K562 (cell line): ENCODE results near the gene SMG6. TPM values are rescaled to one million over a fixed set of nuclear protein-coding genes. Genes with fewer than 3 reads are reported as not detected.

Experiments
- ATAC-seq: fragments of 200-7000 bp; cut with Tn5 transposase; 3 replicates; pipeline ENCODE4 v1.9.1; 2020; ENCODE audit warnings: moderate library complexity
- BruUV-seq: library from RNA; stranded (reverse); fragments of 400-500 nt; replicated peaks from 2 replicates; lab custom pipeline; 2021; lab: Mats Ljungman, UMichigan
- CTCF ChIA-PET: fragments of 300-600 bp; formaldehyde crosslinking; extraction: SDS; loops from one replicate; lab custom pipeline; 2021; ENCODE audit warnings: low intra/inter-chr PET ratio; lab: Yijun Ruan, JAX
- POLR2A ChIA-PET: fragments of 300-600, 350-650 bp; sonication (Branson Sonifier 250); formaldehyde crosslinking; extraction: SDS; loops from one replicate; lab custom pipeline; 2021; ENCODE audit warnings: antibody characterized with exemption, inconsistent platforms; lab: Yijun Ruan, JAX
- DNase-seq, 4 experiments: peaks; one replicate each; pipeline versions ENCODE4 v3.0.0 to v3.0.0-alpha.2; 2011 to 2018; ENCODE audit warnings: low spot score in 3 of 4, mixed read lengths in 3 of 4; ENCODE audit errors: extremely low read depth in 1 of 4
- FAIRE-seq: peaks from 2 replicates; lab custom pipeline; 2011; peaks lifted over from hg19 to GRCh38; lab: Jason Lieb, UNC
- H2AFZ ChIP-seq: 2 replicates; pipeline ENCODE4 v1.6.0; 2011; ENCODE audit warnings: low read depth, low read length, control low read depth, inconsistent platforms
- H3K27ac ChIP-seq: fragments of 200-600 bp; 3 replicates; pipeline ENCODE4 v1.8.0; 2011; ENCODE audit warnings: low read depth, mild to moderate bottlenecking, control low read depth, inconsistent platforms, low read length, moderate library complexity, mixed read lengths; ENCODE audit errors: extremely low read depth
- H3K27me3 ChIP-seq, 2 experiments: fragments of 300-600 bp in 1 of 2; 2 replicates in 1 of 2; 3 replicates in 1 of 2; pipeline versions ENCODE4 v1.6.0 to v1.8.0; 2011; ENCODE audit warnings: inconsistent platforms in 2 of 2, low read length in 2 of 2, mild to moderate bottlenecking in 1 of 2, mixed read lengths in 1 of 2, moderate library complexity in 1 of 2; ENCODE audit not compliant: control insufficient read depth in 2 of 2, insufficient read depth in 2 of 2
- H3K36me3 ChIP-seq: fragments of 300-600 bp; 3 replicates; pipeline ENCODE4 v1.8.0; 2011; ENCODE audit warnings: mild to moderate bottlenecking, low read length, inconsistent platforms; ENCODE audit not compliant: control insufficient read depth, insufficient read depth
- H3K4me1 ChIP-seq, 2 experiments: fragments of 200-600 bp in 1 of 2; replicated peaks in 1 of 2; 2 replicates in 1 of 2; 3 replicates in 1 of 2; pipeline versions ENCODE4 v1.5.1 to v1.8.0; 2011; ENCODE audit warnings: inconsistent platforms in 2 of 2, low read length in 2 of 2, mild to moderate bottlenecking in 1 of 2, mixed read lengths in 1 of 2, moderate library complexity in 1 of 2; ENCODE audit not compliant: control insufficient read depth in 2 of 2, insufficient read depth in 2 of 2
- H3K4me2 ChIP-seq: 2 replicates; pipeline ENCODE4 v1.6.1; 2011; ENCODE audit warnings: low read length, control low read depth, inconsistent platforms, mixed read lengths; ENCODE audit not compliant: insufficient read depth
- H3K4me3 ChIP-seq: fragments of 200-600 bp; sonication (generic), shearing (Covaris generic); 2 replicates; pipeline ENCODE4 v1.5.1; 2016; ENCODE audit warnings: control low read depth, inconsistent platforms
- H3K79me2 ChIP-seq: fragments of 200-600 bp; 3 replicates; pipeline ENCODE4 v1.8.0; 2011; ENCODE audit warnings: low read length, inconsistent platforms; ENCODE audit not compliant: control insufficient read depth, insufficient read depth
- H3K9ac ChIP-seq, 2 experiments: 2 replicates each; pipeline versions ENCODE4 v1.6.0 to v1.6.1; 2011; ENCODE audit warnings: low read depth in 2 of 2, low read length in 2 of 2, control low read depth in 1 of 2, inconsistent platforms in 1 of 2, mild to moderate bottlenecking in 1 of 2, mixed read lengths in 1 of 2; ENCODE audit not compliant: insufficient read depth in 1 of 2
- H3K9me1 ChIP-seq: one replicate; pipeline ENCODE4 v1.6.0; 2011; ENCODE audit warnings: inconsistent platforms, mild to moderate bottlenecking, low read length, moderate library complexity; ENCODE audit not compliant: control insufficient read depth, insufficient read depth
- H3K9me3 ChIP-seq: replicated peaks from 2 replicates; pipeline ENCODE4 v1.5.1; 2011; ENCODE audit warnings: low read depth, low read length, inconsistent platforms; ENCODE audit not compliant: control insufficient read depth, insufficient read depth
- H4K20me1 ChIP-seq: replicated peaks from 2 replicates; pipeline ENCODE4 v1.6.1; 2011; ENCODE audit warnings: low read length, inconsistent platforms, mixed read lengths; ENCODE audit not compliant: control insufficient read depth, insufficient read depth
- FOXK1 ChIP-seq: sonication (generic); formaldehyde crosslinking; IDR thresholded peaks from 2 replicates; pipeline ENCODE4 v1.8.0; 2022; ENCODE audit warnings: missing genetic modification reagents, mild to moderate bottlenecking, borderline replicate concordance
- MEF2D ChIP-seq: conservative IDR thresholded peaks from 2 replicates; pipeline ENCODE4 v1.6.1; 2016; ENCODE audit warnings: low read depth, missing genetic modification characterization, missing compliant biosample characterization
- POLR2G ChIP-seq: fragments of 200-400 bp; formaldehyde crosslinking; IDR thresholded peaks from 2 replicates; pipeline ENCODE4 v1.6.1; 2017; ENCODE audit warnings: low read depth, mild to moderate bottlenecking, antibody characterized with exemption, low read length, moderate library complexity
- SAFB ChIP-seq: fragments of 200-400 bp; formaldehyde crosslinking; IDR thresholded peaks from 2 replicates; pipeline ENCODE4 v1.6.1; 2017; ENCODE audit warnings: low read depth, low read length, borderline replicate concordance
- TSC22D4 ChIP-seq: fragments of 450-650 bp; IDR thresholded peaks from 2 replicates; pipeline ENCODE4 v1.6.1; 2016; ENCODE audit warnings: missing genetic modification characterization, missing biosample characterization, control low read depth
- WGBS: fragments of 100-300 bp; shearing (Covaris generic); methylation state at CpG from one replicate; pipeline ENCODE4 v1.1.6; 2016; ENCODE audit warnings: low coverage, mixed read lengths; ENCODE audit not compliant: insufficient coverage; ENCODE audit errors: missing lambda C conversion rate; 5-methylcytosine and 5-hydroxymethylcytosine counted together
- in situ Hi-C: fragments of 300-500 bp; cut with MboI; formaldehyde crosslinking; loops from 4 replicates; pipeline ENCODE4 v1.15.0; 2018; ENCODE audit warnings: inconsistent platforms, mixed read lengths
- intact Hi-C: fragments of 100-400 bp; cut with micrococcal nuclease; formaldehyde crosslinking; loops from 2 replicates; pipeline ENCODE4 v1.14.2; 2022
- polyA plus RNA-seq, 8 experiments: library from polyadenylated mRNA; depleted of rRNA in 4 of 8; stranded (reverse) in 5 of 8; unstranded in 3 of 8; fragments of >200 nt; fragmentation: Nextera tagmentation in 2 of 8; fragmentation: Illumina TruSeq in 1 of 8; extraction: Ambion mirVana in 2 of 8; extraction: Trizol in 1 of 8; gene quantifications; 2 replicates each; pipeline versions ENCODE4 v1.2.1 to v1.2.3, GENCODE V29; 2011 to 2014; ENCODE audit warnings: inconsistent platforms in 1 of 8, missing spikeins in 1 of 8
- total RNA-seq, 7 experiments: library from RNA; depleted of rRNA in 6 of 7; stranded (reverse); fragments of >200 nt in 6 of 7; fragmentation: Illumina TruSeq in 2 of 7; extraction: Trizol in 2 of 7; gene quantifications; 2 replicates each; pipeline versions ENCODE4 v1.2.1 to v1.2.3, GENCODE V29; 2011 to 2021; ENCODE audit warnings: low replicate concordance in 1 of 7

The SMG6 gene
- total and polyA plus RNA-seq, 9 of the 15 experiments (the other 6 are each of a cell fraction or from before 2014, with no cell fraction given) = 0.44 to 13.9 (median 6.0) TPM

GRCh38 chr17:2057760-2058585, 245.6 kb downstream of the SMG6 start:
- Histone ChIP-seq H2AFZ (no peak overlapping the region), H3K27me3 (no peaks in the 10 kb centered on the region), H3K9ac (no peak overlapping the region), H3K4me1 (peaks cover 0 to 51% of the 10 kb centered on the region in 2 experiments; a peak in 2 of 5 replicates), H3K4me2 (no peak overlapping the region), H3K79me2 (no peaks in the 10 kb centered on the region), H4K20me1 (no peaks in the 10 kb centered on the region), H3K4me3 (no peak overlapping the region), H3K27ac (no peak overlapping the region), H3K9me3 (no peaks in the 10 kb centered on the region), H3K9me1 (no peaks in the 10 kb centered on the region), H3K36me3 (no peaks in the 10 kb centered on the region)
- no peak for DNase-seq
- TF ChIP-seq MEF2D (no peak), POLR2G (0 out of 2 replicates have a peak, but pooled peaks have one; percentile 39), TSC22D4 (no peak), FOXK1 (CRISPR knock-in tag) (no peak), SAFB (no peak)
- ChIA-PET CTCF (no interaction called here), POLR2A (interaction anchor here (0.6 to 0.7 kb wide), 2 partner anchors 27 to 199 kb away, joined by 3 read pairs; no protein-coding TSS in a partner anchor)
- BruUV-seq = no TSS peak
- in situ Hi-C loops (no loop called here), intact Hi-C loops (loop anchor here (10.0 kb wide), 1 partner anchor 117 kb away; no protein-coding TSS in a partner anchor)
- no peak for ATAC-seq
- 96% methylated on average over 10 of the region's 98 CpGs for WGBS
- no peak for FAIRE-seq
